HCT116 (cell line): ENCODE measurements around the gene UBE2O. TPM values are rescaled to one million over a fixed set of nuclear protein-coding genes. Genes with fewer than 3 reads are reported as not detected.

ENCODE experiments used
- ATAC-seq: fragments of 200-7000 bp; cut with Tn5 transposase; 2 replicates; pipeline ENCODE4 v1.9.1; 2020; ENCODE audit warnings: mild to moderate bottlenecking, moderate library complexity
- BruUV-seq: library from RNA; stranded (reverse); fragments of 400-500 nt; replicated peaks from 2 replicates; lab custom pipeline; 2021; lab: Mats Ljungman, UMichigan
- CTCF ChIA-PET: fragments of 300-600 bp; sonication (Branson Sonifier 250); formaldehyde crosslinking; loops from one replicate; lab custom pipeline; 2021; ENCODE audit warnings: antibody characterized with exemption; lab: Charles Lee
- POLR2A ChIA-PET: fragments of 300-600, 350-600 bp; sonication (Branson Sonifier 250); formaldehyde crosslinking; loops from one replicate; lab custom pipeline; 2021; ENCODE audit warnings: antibody characterized with exemption; lab: Charles Lee
- RAD21 ChIA-PET, 2 experiments: fragments of 300-600 bp; sonication (Branson Sonifier 250); formaldehyde crosslinking; loops; one replicate each; lab custom pipeline; 2023; ENCODE audit warnings: low total read pairs in 2 of 2; ENCODE audit not compliant: uncharacterized antibody in 2 of 2, unreplicated experiment in 2 of 2, low non-redundant PET in 1 of 2; lab: Charles Lee
- DNase-seq: peaks from one replicate; pipeline ENCODE4 v3.0.0-alpha.2; 2010; ENCODE audit warnings: low read depth, low spot score
- H2AFZ ChIP-seq: fragments of 200-600 bp; shearing (Covaris generic), sonication (generic); 2 replicates; pipeline ENCODE4 v1.6.1; 2017; ENCODE audit warnings: low read depth, mixed run types, mixed read lengths, antibody characterized with exemption, low read length; ENCODE audit not compliant: poor library complexity, severe bottlenecking
- H3K27ac ChIP-seq: 2 replicates; pipeline ENCODE4 v1.5.1; 2012; ENCODE audit warnings: low read depth, low read length
- H3K27me3 ChIP-seq: fragments of 200-600 bp; sonication (generic); 2 replicates; pipeline ENCODE4 v1.6.1; 2016; ENCODE audit warnings: mixed run types, low read length, mixed read lengths; ENCODE audit not compliant: insufficient read depth
- H3K36me3 ChIP-seq, 2 experiments: fragments of 200-500 bp in 1 of 2; fragments of 200-600 bp in 1 of 2; sonication (Bioruptor generic) in 1 of 2; sonication (generic) in 1 of 2; 2 replicates each; pipeline versions ENCODE4 v1.5.1 to v1.6.1; 2014 to 2016; ENCODE audit warnings: low read length in 2 of 2, inconsistent platforms in 1 of 2, mixed read lengths in 1 of 2, mixed run types in 1 of 2; ENCODE audit not compliant: insufficient read depth in 2 of 2, control insufficient read depth in 1 of 2
- H3K4me1 ChIP-seq, 2 experiments: fragments of 200-600 bp in 1 of 2; sonication (generic) in 1 of 2; 2 replicates each; pipeline versions ENCODE4 v1.5.1 to v1.6.1; 2012 to 2017; ENCODE audit warnings: low read length in 2 of 2, inconsistent platforms in 1 of 2, mild to moderate bottlenecking in 1 of 2, mixed read lengths in 1 of 2, mixed run types in 1 of 2, moderate library complexity in 1 of 2; ENCODE audit not compliant: insufficient read depth in 2 of 2, control insufficient read depth in 1 of 2
- H3K4me2 ChIP-seq: fragments of 200-600 bp; sonication (generic); 2 replicates; pipeline ENCODE4 v1.6.1; 2017; ENCODE audit warnings: mixed run types, low read length, mixed read lengths
- H3K4me3 ChIP-seq, 2 experiments: fragments of 200-600 bp in 1 of 2; sonication (generic) in 1 of 2; replicated peaks in 1 of 2; 2 replicates each; pipeline ENCODE4 v1.5.1; 2011 to 2016; ENCODE audit warnings: low read length in 2 of 2, control low read depth in 1 of 2, low read depth in 1 of 2, mild to moderate bottlenecking in 1 of 2, mixed read lengths in 1 of 2, mixed run types in 1 of 2
- H3K79me2 ChIP-seq: fragments of 200-600 bp; sonication (generic); 2 replicates; pipeline ENCODE4 v1.6.1; 2017; ENCODE audit warnings: mild to moderate bottlenecking, mixed run types, low read length, moderate library complexity, mixed read lengths; ENCODE audit not compliant: insufficient read depth
- H3K9ac ChIP-seq: fragments of 200-600 bp; sonication (generic); 2 replicates; pipeline ENCODE4 v1.6.1; 2016; ENCODE audit warnings: low read length, mixed read lengths
- H3K9me2 ChIP-seq: fragments of 200-600 bp; sonication (generic), shearing (Covaris generic); 2 replicates; pipeline ENCODE4 v1.6.1; 2017; ENCODE audit warnings: mixed run types, mild to moderate bottlenecking, moderate library complexity; ENCODE audit not compliant: insufficient read depth
- H3K9me3 ChIP-seq, 2 experiments: fragments of 200-500 bp in 1 of 2; fragments of 200-600 bp in 1 of 2; sonication (Bioruptor generic) in 1 of 2; sonication (generic) in 1 of 2; 2 replicates each; pipeline ENCODE4 v1.6.1; 2014 to 2017; ENCODE audit warnings: low read length in 2 of 2, mixed read lengths in 2 of 2, inconsistent platforms in 1 of 2, low read depth in 1 of 2, mild to moderate bottlenecking in 1 of 2, mixed run types in 1 of 2, moderate library complexity in 1 of 2; ENCODE audit not compliant: control insufficient read depth in 1 of 2, insufficient read depth in 1 of 2
- H4K20me1 ChIP-seq: fragments of 200-600 bp; sonication (generic), shearing (Covaris generic); 2 replicates; pipeline ENCODE4 v1.6.1; 2017; ENCODE audit warnings: mixed run types, mild to moderate bottlenecking, moderate library complexity; ENCODE audit not compliant: insufficient read depth
- ATF3 ChIP-seq: IDR thresholded peaks from 2 replicates; pipeline ENCODE4 v1.6.1; 2012
- CEBPB ChIP-seq: IDR thresholded peaks from 2 replicates; pipeline ENCODE4 v1.6.1; 2012; ENCODE audit warnings: low read depth
- EGR1 ChIP-seq: IDR thresholded peaks from 2 replicates; pipeline ENCODE4 v1.6.1; 2012; ENCODE audit warnings: low read depth
- ELF1 ChIP-seq: IDR thresholded peaks from 2 replicates; pipeline ENCODE4 v1.6.1; 2012; ENCODE audit warnings: low read depth, borderline replicate concordance
- EZH2 ChIP-seq: fragments of 200-600 bp; sonication (generic); IDR thresholded peaks from 2 replicates; pipeline ENCODE4 v1.6.1; 2017; ENCODE audit warnings: antibody characterized with exemption, mixed run types
- FOSL1 ChIP-seq: IDR thresholded peaks from 2 replicates; pipeline ENCODE4 v1.6.1; 2012; ENCODE audit warnings: low read depth
- JUND ChIP-seq: IDR thresholded peaks from 2 replicates; pipeline ENCODE4 v1.6.1; 2012
- POLR2A ChIP-seq: IDR thresholded peaks from 2 replicates; pipeline ENCODE4 v1.7.0; 2011; ENCODE audit warnings: borderline replicate concordance; ENCODE audit not compliant: insufficient read depth, insufficient read length; ENCODE audit errors: extremely low read depth
- POLR2AphosphoS5 ChIP-seq: IDR thresholded peaks from 2 replicates; pipeline ENCODE4 v1.6.1; 2011; ENCODE audit warnings: mild to moderate bottlenecking, low read depth, low read length, moderate library complexity
- RAD21 ChIP-seq: IDR thresholded peaks from 2 replicates; pipeline ENCODE4 v1.6.1; 2012; ENCODE audit warnings: low read depth, mild to moderate bottlenecking
- REST ChIP-seq: IDR thresholded peaks from 2 replicates; pipeline ENCODE4 v1.6.1; 2012; ENCODE audit warnings: low read depth
- SIN3A ChIP-seq: IDR thresholded peaks from 2 replicates; pipeline ENCODE4 v1.6.1; 2012; ENCODE audit warnings: low read depth
- SP1 ChIP-seq: IDR thresholded peaks from 2 replicates; pipeline ENCODE4 v1.6.1; 2012; ENCODE audit warnings: low read depth
- ZNF274 ChIP-seq: fragments of 200-500 bp; sonication (Bioruptor generic); IDR thresholded peaks from 2 replicates; pipeline ENCODE4 v1.6.1; 2014; ENCODE audit warnings: mild to moderate bottlenecking, low read depth, low read length, inconsistent platforms
- intact Hi-C: fragments of 100-400 bp; cut with micrococcal nuclease; formaldehyde crosslinking; loops from 2 replicates; pipeline ENCODE4 v1.10.0; 2022
- total RNA-seq: library from RNA; stranded (reverse); gene quantifications from one replicate; pipeline ENCODE4 v1.2.1, GENCODE V29; 2021; ENCODE audit not compliant: unreplicated experiment

The UBE2O gene
- total RNA-seq, 1 experiment from 2014 or later: 59.1 TPM

DNA sequence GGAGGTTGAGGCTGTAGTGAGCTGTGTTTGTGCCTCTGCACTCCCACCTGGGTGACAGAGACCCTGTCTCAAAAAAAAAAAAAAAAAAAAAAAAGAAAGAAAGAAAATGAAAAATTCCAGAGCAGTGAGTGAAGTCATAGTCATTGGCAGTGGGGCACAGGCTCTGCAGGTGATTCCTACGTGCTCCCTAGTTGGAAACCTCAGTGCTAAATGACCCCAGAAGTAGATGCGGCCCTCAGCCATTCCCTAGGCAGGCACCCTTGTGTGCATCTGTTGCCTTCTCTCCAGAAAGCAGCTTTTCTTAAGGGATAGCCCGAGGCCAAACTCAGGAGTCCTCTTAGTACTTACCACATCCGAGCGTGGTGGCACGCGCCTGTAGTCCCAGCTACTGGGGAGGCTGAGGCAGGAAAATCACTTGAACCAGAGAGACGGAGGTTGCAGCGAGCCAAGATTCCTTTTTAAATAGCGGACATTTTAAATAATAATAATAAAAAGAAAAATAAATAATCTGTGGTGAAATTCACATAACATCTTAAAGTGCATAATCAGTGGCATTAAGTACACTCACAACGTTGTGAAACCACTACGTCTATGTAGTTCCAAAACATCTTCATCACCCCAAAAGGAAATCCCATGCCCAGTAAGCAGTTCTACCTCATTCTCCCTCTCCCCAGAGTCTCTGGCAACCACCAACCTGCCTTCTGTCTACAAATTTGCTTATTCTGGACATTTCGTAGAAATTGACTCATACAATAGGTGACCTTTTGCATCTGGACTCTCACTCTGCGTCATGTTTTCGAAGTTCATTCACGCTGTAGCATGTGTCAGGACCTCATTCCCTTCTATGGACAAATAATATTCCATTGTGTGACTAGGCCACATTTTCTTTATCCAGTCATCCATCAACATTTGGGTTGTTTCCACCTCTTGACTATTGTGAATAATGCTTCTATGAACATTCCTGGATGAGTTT is 81.0 kb downstream of the UBE2O start:
- CTCF ChIA-PET: interaction anchor here (0.7 to 2.8 kb wide), 4 partner anchors 9 to 39 kb away, joined by 4 to 40 read pairs (median 7); no protein-coding TSS in a partner anchor
- BruUV-seq: no TSS peak

More for the DNA sequence above, 81.0 kb downstream of the UBE2O start:
- H3K9me3 ChIP-seq: no peaks in the 10 kb centered on the region
- no peak overlapping the region for H3K9ac ChIP-seq
- ATAC-seq: no peak
- no peaks in the 10 kb centered on the region for H3K27me3 ChIP-seq
- TF ChIP-seq POLR2AphosphoS5: no peak
- no peak for TF ChIP-seq JUND
- TF ChIP-seq EGR1: no peak
- no peak for TF ChIP-seq RAD21
- no peak for TF ChIP-seq ZNF274
- TF ChIP-seq SIN3A: no peak
- no peak for TF ChIP-seq FOSL1
- TF ChIP-seq ATF3: no peak
- no peak for TF ChIP-seq SP1
- TF ChIP-seq EZH2: no peak
- TF ChIP-seq CEBPB: no peak
- TF ChIP-seq ELF1: no peak
- no peak for TF ChIP-seq REST
- no peak for TF ChIP-seq POLR2A
- H4K20me1 ChIP-seq: no peaks in the 10 kb centered on the region
- no peak overlapping the region for H3K4me2 ChIP-seq
- H2AFZ ChIP-seq: no peak overlapping the region
- no peak for DNase-seq
- no peak overlapping the region for H3K27ac ChIP-seq
- no peaks in the 10 kb centered on the region for H3K9me2 ChIP-seq
- ChIA-PET RAD21 (interaction anchor here in 1 of 2 experiments (0.7 kb wide), 1 partner anchor 51 kb away, joined by 4 read pairs; no protein-coding TSS in a partner anchor), POLR2A (interaction anchor here (0.7 kb wide), 2 partner anchors 12 to 1273 kb away, joined by 3 to 4 read pairs; no protein-coding TSS in a partner anchor)
- no peak overlapping the region for H3K4me3 ChIP-seq
- no peaks in the 10 kb centered on the region for H3K36me3 ChIP-seq
- H3K79me2 ChIP-seq: no peaks in the 10 kb centered on the region
- H3K4me1 ChIP-seq: peaks cover 0 to 22% of the 10 kb centered on the region in 2 experiments; a peak in 2 of 4 replicates
- intact Hi-C loops: loop anchor here (2.0 kb wide), 1 partner anchor 27 kb away; no protein-coding TSS in a partner anchor
